ENCODE data around the gene SEMA3E.
"Not testable (repeated sequence)": the region's sequence is repeated elsewhere in the genome, so short reads cannot be mapped to it uniquely, and the experiment has no call there.

Gene SEMA3E

GRCh38 chr7:83469076-83469475 is 179.9 kb downstream of the SEMA3E start:
- no peak overlapping the region for H3K4me3 ChIP-seq (ENCODE audit: low read depth, low read length)
- TF ChIP-seq CTCF (IDR thresholded peaks at IDR 0.05; ENCODE audit: insufficient read depth, low read depth, low read length, missing control alignments), result no peak
- DNase-seq (ENCODE audit: low read depth), result no peak

- DNase-seq (ENCODE audit: low read depth), result peak; percentile 92
- no peak for TF ChIP-seq CTCF (IDR thresholded peaks at IDR 0.05; ENCODE audit: insufficient read depth, low read depth, low read length, missing control alignments)
Observed at GRCh38 chr7:83468251-83468739, 180.6 kb downstream of the SEMA3E start.

GRCh38 chr7:83467493-83467892 is 181.4 kb downstream of the SEMA3E start:
- no peak for TF ChIP-seq CTCF (IDR thresholded peaks at IDR 0.05; ENCODE audit: insufficient read depth, low read depth, low read length, missing control alignments)
- no peak overlapping the region for H3K4me3 ChIP-seq (ENCODE audit: low read depth, low read length)
- DNase-seq (ENCODE audit: low read depth), result no peak

More at GRCh38 chr7:83468251-83468739, 180.6 kb downstream of the SEMA3E start:
- H3K4me3 ChIP-seq (ENCODE audit: low read depth, low read length), result no peak overlapping the region

GRCh38 chr7:83466956-83467355 is 182.0 kb downstream of the SEMA3E start:
- TF ChIP-seq CTCF (IDR thresholded peaks at IDR 0.05; ENCODE audit: insufficient read depth, low read depth, low read length, missing control alignments), result no peak
- H3K4me3 ChIP-seq (ENCODE audit: low read depth, low read length), result no peak overlapping the region
- no peak for DNase-seq (ENCODE audit: low read depth)

- no peak overlapping the region for H3K4me3 ChIP-seq (ENCODE audit: low read depth, low read length)
- TF ChIP-seq CTCF (IDR thresholded peaks at IDR 0.05; ENCODE audit: insufficient read depth, low read depth, low read length, missing control alignments), result no peak
- no peak for DNase-seq (ENCODE audit: low read depth)
Observed at GRCh38 chr7:83466187-83466923, 182.6 kb downstream of the SEMA3E start.

GRCh38 chr7:83465643-83466042 is 183.3 kb downstream of the SEMA3E start:
- DNase-seq (ENCODE audit: low read depth), result no peak
- no peak for TF ChIP-seq CTCF (IDR thresholded peaks at IDR 0.05; ENCODE audit: insufficient read depth, low read depth, low read length, missing control alignments)
- no peak overlapping the region for H3K4me3 ChIP-seq (ENCODE audit: low read depth, low read length)

- DNase-seq (ENCODE audit: low read depth); H3K4me3 ChIP-seq (ENCODE audit: low read depth, low read length): not testable (repeated sequence)
Observed at GRCh38 chr7:83461820-83462219, 187.1 kb downstream of the SEMA3E start.

GRCh38 chr7:83459930-83460653 is 188.8 kb downstream of the SEMA3E start:
- not testable (repeated sequence) for DNase-seq (ENCODE audit: low read depth); H3K4me3 ChIP-seq (ENCODE audit: low read depth, low read length)

- H3K4me3 ChIP-seq (ENCODE audit: low read depth, low read length); DNase-seq (ENCODE audit: low read depth): not testable (repeated sequence)
Observed at GRCh38 chr7:83459101-83459929, 189.6 kb downstream of the SEMA3E start.
